Measurements from ENCODE around the gene TSPAN1. TPM values are rescaled to one million over a fixed set of nuclear protein-coding genes. Genes with fewer than 3 reads are reported as not detected.
A peak's percentile ranks its signal among the peaks of the same experiment; 100 is the strongest.

The TSPAN1 gene
- polyA plus RNA-seq (2013, experiment 1 of 2; ENCODE audit: insufficient read length), result 0.93 TPM
- 0.34 TPM for polyA plus RNA-seq (2013, experiment 2 of 2; ENCODE audit: insufficient read length)

DNA sequence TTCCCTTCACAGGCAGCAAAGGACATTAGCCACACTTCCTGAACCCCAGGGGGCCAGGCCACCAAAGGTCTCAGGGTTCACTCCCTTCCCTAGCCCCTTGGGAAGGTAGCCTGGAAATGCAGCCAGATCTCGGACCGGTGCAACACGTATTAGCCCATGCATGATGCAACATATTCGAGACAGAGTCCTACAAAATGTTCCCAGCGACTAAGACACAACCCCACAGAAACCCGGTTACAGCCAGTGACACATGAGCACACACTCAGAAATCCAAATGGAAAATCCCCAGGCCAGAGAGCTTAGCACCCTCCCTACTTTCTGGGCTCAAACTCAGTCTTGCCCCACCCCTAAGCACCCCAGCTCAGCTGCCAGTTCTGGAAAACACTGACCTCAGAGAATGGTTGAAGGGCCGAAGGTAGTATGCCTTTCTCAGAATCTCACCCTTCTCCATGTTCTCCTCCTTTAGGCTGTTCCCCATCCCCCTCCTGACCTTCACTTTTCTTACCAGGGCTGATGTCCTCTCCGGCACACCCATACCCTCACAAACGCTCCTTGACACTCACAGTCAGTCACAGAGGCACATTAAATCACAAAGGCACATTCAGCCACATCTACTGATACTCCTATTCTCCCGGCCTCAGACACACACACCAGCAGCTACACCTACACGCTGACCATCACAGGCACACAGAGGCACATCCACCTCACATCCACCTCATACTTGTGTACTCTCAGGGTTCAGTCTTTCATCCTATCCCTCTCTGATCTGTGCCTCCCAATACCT is at the start of gene TSPAN1:
TSS of gene TSPAN1 (plus strand) at position 640 of the 784 bp plus-strand sequence. CDS start 6,021 bp downstream, outside the sequence.
- DNase-seq, result peak; percentile 46

DNA sequence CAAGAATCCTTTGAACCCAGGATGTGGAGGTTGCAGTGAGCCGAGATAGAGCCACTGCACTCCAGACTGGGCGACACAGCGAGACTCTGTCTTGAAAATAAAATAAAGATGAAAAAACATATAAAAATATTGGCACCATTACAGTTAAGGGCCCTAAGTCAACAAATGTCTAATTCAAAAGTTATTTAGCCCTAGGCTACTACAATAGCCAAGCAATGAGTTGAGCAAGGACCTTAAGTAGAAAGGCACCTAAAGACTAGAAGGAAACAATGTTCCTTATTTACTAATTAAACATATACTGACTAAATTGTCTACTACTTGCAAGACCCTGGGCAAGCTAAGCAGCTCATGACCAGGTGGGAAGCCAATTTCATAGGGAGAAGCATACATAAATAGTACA is 46.5 kb upstream of the TSPAN1 start:
- peak; percentile 45 for DNase-seq

DNA sequence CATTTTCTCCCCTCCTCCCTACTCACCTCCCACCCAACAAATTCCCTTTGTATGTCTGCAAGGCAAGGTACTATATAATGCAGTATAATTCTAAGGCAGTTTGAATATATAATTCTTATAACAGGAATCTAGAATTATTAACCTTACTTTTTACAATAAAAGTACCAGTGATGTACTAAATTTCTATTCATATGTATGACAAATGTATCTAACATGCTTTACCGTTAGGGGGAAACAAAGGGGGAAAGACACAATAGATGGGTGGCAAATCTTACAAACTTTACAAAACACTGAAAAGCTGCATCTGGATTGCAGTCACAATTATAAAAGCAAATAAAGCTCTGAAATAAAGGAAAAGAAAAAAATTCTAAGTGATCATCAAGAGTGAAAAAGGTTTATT is 44.8 kb upstream of the TSPAN1 start:
- DNase-seq, result no peak

DNA sequence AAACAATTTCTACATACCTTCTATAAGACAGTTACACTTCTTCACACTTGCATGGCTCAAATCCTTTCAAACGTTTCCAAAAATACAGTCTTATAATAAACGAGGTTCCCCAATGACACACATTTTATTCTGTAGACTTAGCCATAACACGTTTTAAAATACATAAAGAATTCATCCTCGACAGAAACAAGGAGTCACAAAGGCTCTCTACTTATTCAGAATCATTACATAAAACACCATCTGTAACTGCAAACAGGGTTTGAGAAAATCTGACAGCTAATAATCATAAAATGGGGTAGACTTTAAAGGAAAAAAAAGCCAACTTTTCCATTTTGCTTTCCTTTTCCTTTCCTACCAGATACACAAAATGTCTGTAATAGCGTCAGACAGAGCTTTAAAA is 44.3 kb upstream of the TSPAN1 start:
- DNase-seq, result no peak

- no peak for DNase-seq
Measured at GRCh38 chr1:46131093-46131492, 43.8 kb upstream of the TSPAN1 start.

DNA sequence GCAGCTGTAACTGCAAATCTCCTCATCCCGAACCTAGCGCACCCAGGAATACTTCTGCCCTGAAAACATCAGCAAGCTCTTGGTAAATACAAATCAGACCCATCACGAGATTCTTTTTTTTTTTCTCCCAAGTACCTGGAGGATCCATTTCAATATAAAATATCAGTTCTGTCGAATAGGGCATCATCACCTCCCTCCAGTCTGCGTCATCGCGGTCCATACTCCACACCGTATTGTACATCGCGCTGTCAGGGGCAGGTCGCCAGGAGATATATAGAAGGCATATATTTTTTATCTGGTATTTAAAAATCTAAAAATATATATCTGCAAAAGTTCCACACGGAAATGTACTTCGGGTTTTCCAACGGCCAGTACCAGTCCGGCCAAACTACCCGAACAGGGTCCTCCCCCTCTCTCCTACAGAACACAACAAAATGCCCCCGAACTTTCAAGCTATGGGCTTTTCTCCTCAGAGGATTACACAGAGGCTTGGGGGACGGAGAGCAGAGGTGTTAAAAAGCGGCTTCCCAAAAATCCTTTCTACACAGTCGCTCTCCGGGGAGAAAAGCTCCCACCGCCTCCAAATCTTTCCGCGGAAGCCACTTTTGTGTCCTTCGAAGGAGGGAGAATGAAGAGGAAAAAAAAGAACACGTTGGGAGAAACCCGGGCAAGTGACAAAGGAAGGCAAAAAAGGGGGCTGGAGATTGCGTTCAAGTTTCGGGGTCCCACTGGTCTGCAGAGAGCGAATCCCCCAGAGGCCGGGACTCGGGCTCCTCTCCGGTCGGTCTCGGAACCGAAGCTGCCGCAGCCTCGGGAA is 43.0 kb upstream of the TSPAN1 start:
- DNase-seq, result no peak

- DNase-seq, result peak; percentile 99
Measured at GRCh38 chr1:46132529-46133180, 42.2 kb upstream of the TSPAN1 start, which contains the start of gene PIK3R3. Gene PIK3R3 (minus strand): TSS chr1:46132629. CDS start chr1:46131952, 677 bp downstream.

DNA sequence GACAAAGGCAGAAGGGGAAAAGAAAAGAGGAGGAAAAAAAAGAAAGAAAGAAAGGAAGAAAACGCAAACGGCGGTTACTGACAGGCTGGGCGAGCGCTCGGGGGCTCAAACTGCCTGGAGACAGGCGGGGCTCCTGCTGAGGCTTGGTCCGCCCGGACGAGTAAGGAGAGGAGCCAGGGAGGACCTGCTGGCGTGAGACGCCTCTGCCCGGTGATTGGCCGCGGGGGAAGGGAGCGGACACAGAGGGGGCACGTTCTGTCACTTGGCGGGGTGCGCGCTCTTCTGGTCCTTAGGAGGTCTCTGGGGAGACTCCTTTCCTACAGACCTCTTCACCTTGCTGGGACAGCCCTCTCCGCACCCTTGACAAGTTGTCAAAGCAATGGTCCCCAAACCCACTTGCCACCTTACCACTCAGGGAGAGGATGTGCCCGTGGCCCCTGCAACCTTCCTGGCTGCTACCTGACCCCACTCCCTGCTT is 41.7 kb upstream of the TSPAN1 start:
- no peak for DNase-seq

GRCh38 chr1:46133781-46134350 is 41.0 kb upstream of the TSPAN1 start:
- no peak for DNase-seq

DNA sequence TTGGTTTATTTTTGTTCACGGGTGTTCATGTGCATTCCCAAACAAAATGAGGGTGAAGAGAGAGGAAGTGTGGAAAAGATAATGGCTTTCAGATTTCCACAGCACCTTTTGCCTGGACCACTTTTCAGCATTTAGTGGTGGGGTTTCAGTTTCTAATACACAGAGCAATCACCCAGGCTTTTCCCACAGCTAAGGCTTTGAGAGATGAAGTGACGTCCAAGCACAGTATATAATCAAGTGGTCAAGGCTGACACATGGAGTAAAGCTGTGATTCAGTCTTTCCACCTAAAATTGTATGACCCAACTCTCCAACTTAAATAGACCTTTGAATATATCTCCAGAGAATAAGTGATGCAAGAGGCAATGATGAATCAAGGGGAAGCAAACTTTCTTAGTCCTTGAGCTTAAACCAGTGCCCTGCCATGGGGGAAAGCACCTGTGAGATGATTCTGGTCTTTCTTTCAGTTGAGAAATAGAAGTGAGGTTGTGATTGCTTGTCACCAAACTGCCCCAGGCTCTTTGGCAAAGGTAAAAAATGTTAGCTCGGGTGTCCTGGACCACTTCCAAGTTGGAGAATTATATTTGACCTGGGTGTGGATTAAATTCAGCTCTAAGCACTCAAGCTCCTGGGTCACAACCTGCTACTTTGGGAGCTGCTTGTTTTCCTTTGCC is 40.1 kb upstream of the TSPAN1 start:
- DNase-seq, result no peak

DNA sequence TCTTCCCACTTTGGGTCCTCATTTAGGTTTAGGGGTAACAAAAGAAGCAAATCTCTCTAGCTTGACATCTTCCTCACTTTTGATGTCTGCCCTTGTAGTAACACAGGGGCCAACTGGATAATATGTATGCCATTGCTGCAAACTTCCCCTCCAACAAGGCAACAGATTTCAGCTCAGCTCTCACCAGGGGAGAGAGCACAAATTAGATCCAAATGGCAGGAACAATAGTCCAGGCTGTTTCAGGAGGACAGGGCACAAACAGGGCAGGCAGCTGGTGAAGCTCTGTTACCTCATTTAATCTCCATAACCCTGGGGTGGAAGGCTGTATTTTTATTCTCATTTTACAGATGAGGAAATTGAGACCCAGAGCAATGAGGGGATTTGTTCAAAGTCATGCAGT is 38.2 kb upstream of the TSPAN1 start:
- no peak for DNase-seq

- DNase-seq, result peak; percentile 40
Measured at GRCh38 chr1:46137916-46138315, 37.0 kb upstream of the TSPAN1 start.

GRCh38 chr1:46148318-46148717 is 26.6 kb upstream of the TSPAN1 start:
- no peak for DNase-seq

DNA sequence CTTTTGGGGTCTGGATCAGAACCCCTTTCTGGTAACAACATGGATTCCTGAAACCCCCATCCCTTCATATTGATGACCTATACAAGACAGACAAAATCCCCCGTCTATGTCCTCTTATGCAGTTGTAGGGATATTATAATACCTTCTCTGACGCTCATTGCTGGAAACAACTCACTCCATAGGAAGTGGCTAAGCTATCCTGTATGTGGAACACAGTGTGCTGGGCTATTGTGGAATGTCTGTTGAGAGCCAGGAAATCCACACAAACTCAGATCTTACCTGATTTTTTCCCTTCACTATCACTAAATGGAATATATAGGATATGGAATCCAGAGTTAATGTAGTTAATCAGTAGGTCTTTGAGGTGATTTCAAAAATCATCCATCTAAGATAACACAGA is 24.8 kb upstream of the TSPAN1 start:
- DNase-seq, result no peak

GRCh38 chr1:46152016-46152415 is 22.9 kb upstream of the TSPAN1 start:
- peak; percentile 76 for DNase-seq

GRCh38 chr1:46153228-46153627 is 21.7 kb upstream of the TSPAN1 start:
- no peak for DNase-seq

DNA sequence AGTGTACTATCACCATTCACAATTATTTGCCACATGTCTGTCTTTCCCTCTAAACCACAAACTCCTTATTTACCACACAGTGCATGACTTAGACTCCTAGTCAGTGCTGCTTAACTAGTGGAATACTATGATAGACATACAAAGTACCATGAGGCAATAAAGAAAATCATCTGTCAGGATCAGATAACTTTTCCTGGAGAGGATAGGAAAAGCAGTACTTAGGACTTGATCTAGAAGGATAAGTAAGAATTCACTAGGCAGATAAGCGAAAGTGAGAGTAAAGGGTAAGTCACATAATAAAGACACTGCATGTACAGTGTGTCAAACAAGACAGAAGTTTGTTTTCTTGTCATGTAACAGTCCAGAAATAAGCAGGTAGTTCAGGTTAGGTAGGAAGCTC is 21.2 kb upstream of the TSPAN1 start:
- DNase-seq, result no peak

DNA sequence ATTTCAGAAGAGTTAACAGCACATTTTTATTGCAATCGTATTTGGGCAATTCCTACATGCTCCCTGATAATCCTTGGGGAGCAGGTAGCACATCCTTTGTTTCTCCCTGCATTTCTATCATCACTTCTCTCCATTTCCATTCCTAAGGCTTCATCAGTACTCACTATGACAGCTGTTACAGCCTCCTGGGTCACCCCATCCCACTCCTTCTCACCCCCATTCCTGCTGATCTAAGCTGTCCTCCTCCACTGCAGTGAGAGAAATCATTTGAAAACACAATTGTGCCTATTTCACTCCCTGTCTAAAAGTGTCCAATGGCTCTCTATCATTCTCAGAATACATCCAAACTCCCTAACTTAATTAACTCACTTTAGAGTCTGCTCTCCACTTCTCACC is 17.0 kb upstream of the TSPAN1 start:
- no peak for DNase-seq

DNA sequence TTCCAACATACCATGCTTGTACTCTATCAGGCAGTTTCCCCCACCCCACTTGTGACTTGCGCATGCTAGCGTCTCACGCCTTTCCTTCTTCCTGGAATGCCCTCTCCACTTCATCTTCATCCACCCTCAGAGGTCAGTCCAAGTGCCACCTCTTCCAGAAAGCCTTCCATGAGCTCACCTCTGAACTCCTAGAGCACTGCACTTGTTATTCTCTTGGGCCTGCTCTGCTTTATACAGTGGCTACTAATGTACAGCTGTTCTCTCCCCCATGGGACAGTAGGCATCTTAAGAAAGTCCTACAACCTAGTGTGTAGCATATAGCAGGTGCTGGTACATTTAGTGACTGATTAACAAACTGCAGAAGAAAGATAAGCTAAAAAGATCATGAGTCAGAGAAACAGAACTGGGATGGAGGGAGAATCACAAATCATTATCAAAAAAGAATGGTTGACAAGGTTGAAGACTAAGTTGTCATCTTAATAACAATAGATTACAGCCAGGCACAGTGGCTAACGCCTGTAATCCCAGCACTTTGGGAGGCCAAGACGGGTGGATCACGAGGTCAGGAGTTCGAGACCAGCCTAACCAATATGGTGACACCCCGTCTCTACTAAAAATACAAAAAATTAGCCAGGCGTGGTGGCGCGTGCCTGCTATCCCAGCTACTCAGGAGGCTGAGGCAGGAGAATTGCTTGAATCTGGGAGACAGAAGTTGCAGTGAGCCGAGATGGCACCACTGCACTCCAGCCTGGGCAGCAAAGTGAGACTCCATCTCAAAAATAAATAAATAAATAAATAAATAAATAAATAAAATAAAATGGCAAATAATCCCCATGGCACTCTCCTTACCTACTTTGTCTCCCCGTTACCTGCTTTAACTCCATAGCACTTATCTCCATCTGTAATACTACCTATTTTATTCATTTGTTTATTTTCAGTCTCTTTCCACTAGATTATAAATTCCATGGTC is 16.3 kb upstream of the TSPAN1 start:
- DNase-seq, result no peak

DNA sequence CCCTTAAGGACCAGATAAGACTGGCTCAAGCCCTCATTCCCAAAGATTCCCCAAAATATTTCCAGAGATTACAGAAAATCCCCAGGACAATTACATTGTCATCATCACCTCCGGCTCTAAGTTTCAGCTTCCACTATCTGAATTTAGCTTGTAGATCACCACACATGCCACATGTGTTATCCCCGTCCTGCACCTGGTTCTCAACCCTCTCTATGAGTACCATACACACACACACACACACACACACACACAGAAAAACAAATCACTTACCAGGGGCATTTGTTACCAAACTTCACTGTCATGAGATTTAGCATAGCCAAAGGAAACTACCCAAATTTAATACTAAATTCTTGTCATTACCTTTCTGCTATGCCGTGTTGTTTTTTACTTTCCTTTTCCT is 15.4 kb upstream of the TSPAN1 start:
- no peak for DNase-seq

GRCh38 chr1:46160212-46160611 is 14.7 kb upstream of the TSPAN1 start:
- DNase-seq, result no peak

All from fibroblast of skin of back (primary cell).